Liver (tissue), 3 donors: ENCODE results near the gene TMEM89.

Experiments
- EGR1 ChIP-seq, 2 donors: IDR thresholded peaks; 2 replicates each; pipeline ENCODE4 v1.6.1; 2016 to 2018; ENCODE audit warnings: antibody characterized with exemption in 2 of 2, low read depth in 2 of 2
- FOXA1 ChIP-seq: IDR thresholded peaks from 2 replicates; pipeline ENCODE4 v1.6.1; 2016; ENCODE audit warnings: antibody characterized with exemption
- GABPA ChIP-seq, 2 donors: IDR thresholded peaks in 1 of 2; conservative IDR thresholded peaks in 1 of 2; 2 replicates each; pipeline ENCODE4 v1.6.1; 2016; ENCODE audit warnings: antibody characterized with exemption in 2 of 2, mild to moderate bottlenecking in 1 of 2, moderate library complexity in 1 of 2
- JUND ChIP-seq, 2 donors: IDR thresholded peaks; 2 replicates each; pipeline ENCODE4 v1.6.1; 2016; ENCODE audit warnings: antibody characterized with exemption in 2 of 2
- NR2F2 ChIP-seq: IDR thresholded peaks from 2 replicates; pipeline ENCODE4 v1.6.1; 2016; ENCODE audit warnings: antibody characterized with exemption
- RAD21 ChIP-seq, 2 donors: IDR thresholded peaks; 2 replicates each; pipeline ENCODE4 v1.6.1; 2016; ENCODE audit warnings: antibody characterized with exemption in 2 of 2, mild to moderate bottlenecking in 2 of 2
- REST ChIP-seq: IDR thresholded peaks from 2 replicates; pipeline ENCODE4 v1.6.1; 2016; ENCODE audit warnings: antibody characterized with exemption, mild to moderate bottlenecking
- SP1 ChIP-seq: IDR thresholded peaks from 2 replicates; pipeline ENCODE4 v1.6.1; 2018; ENCODE audit warnings: antibody characterized with exemption, mild to moderate bottlenecking
- TAF1 ChIP-seq: conservative IDR thresholded peaks from 2 replicates; pipeline ENCODE4 v1.6.1; 2016; ENCODE audit warnings: antibody characterized with exemption, mild to moderate bottlenecking
- TF ChIP-seq, protein P1 (sequence below): fragments of 150-350 bp; IDR thresholded peaks from 2 replicates; pipeline ENCODE4 v1.5.1; 2017; ENCODE audit warnings: improper control_type of control experiment, low read depth, low read length; ENCODE audit not compliant: missing input control
- TF ChIP-seq, protein P2 (sequence below): IDR thresholded peaks from 2 replicates; pipeline ENCODE4 v1.6.1; 2016; ENCODE audit warnings: antibody characterized with exemption
- donor health status: healthy.
- donor health status: healthy.

DNA sequence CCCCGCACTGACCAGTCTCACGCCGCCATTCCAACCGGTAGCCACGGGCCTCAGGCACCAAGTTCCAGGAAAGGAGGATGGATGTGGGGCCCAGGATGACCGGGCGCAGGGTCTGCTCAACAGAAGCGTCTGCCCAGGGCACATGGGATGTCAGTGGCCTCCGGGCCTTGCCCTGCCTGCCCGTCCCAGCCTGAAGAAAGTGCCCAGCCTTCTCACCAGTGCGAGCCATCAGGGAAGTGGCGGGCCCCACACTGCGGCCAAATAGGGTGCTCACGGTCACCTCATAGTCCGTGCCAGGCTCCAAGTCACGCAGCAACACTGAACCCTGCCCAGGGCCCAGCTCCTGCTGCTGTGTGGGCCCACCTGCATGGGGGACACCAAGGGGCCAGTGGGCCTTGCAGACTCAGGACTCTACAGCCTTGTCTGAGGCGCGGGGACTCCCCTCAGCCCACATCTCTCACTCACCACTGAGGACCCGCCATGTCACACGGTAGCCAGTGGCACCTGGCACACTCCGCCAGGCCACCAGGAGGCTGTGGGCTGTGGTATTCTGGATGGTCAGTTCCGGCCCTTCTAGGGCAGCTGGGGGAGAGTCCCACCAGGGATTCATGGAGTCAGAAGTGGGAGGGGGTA lies 29.6 kb downstream of the TMEM89 start:
- TF ChIP-seq TAF1 (no peak), RAD21 (IDR thresholded peaks at IDR 0.05) (no peak), REST (no peak), GABPA (IDR thresholded peaks at IDR 0.05 in 1 of 2, conservative IDR thresholded peaks at IDR 0.05 in 1 of 2) (no peak), EGR1 (IDR thresholded peaks at IDR 0.05; ENCODE audit: low read depth in 2 of 2) (no peak), NR2F2 (no peak), JUND (IDR thresholded peaks at IDR 0.05) (no peak), SP1 (no peak), FOXA1 (no peak)
- TF ChIP-seq, protein P1, sequence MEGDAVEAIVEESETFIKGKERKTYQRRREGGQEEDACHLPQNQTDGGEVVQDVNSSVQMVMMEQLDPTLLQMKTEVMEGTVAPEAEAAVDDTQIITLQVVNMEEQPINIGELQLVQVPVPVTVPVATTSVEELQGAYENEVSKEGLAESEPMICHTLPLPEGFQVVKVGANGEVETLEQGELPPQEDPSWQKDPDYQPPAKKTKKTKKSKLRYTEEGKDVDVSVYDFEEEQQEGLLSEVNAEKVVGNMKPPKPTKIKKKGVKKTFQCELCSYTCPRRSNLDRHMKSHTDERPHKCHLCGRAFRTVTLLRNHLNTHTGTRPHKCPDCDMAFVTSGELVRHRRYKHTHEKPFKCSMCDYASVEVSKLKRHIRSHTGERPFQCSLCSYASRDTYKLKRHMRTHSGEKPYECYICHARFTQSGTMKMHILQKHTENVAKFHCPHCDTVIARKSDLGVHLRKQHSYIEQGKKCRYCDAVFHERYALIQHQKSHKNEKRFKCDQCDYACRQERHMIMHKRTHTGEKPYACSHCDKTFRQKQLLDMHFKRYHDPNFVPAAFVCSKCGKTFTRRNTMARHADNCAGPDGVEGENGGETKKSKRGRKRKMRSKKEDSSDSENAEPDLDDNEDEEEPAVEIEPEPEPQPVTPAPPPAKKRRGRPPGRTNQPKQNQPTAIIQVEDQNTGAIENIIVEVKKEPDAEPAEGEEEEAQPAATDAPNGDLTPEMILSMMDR: no peak
- TF ChIP-seq, protein P2, sequence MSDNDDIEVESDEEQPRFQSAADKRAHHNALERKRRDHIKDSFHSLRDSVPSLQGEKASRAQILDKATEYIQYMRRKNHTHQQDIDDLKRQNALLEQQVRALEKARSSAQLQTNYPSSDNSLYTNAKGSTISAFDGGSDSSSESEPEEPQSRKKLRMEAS: no peak
